NCI-H146 (cell line): ENCODE measurements around the gene ZDHHC13.
"Not testable (repeated sequence)": the region's sequence is repeated elsewhere in the genome, so short reads cannot be mapped to it uniquely, and the experiment has no call there.

ENCODE experiments used
- DNase-seq: peaks from one replicate; lab custom pipeline; 2025; lab: John Stamatoyannopoulos, UW

ZDHHC13 gene

DNA sequence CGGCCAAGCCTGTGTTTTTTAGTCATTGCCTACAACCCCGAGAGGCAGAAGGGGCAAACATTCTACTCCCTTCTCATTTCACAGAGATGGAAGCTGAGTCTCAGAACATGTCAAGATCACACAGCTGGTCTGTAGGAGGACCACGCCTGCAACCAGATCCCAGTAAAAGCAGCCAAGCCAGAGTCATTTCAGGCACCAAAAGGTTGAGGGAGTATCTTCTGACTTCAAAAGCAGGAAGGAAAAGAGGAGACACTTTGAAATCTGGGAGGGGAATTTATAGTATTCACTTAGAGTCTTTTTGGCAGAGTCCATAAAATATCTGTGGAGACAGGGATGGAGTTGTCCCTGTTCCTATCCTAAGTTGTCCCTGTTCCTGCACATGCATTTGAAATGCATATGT is 17.9 kb upstream of the ZDHHC13 start:
- DNase-seq: no peak

DNA sequence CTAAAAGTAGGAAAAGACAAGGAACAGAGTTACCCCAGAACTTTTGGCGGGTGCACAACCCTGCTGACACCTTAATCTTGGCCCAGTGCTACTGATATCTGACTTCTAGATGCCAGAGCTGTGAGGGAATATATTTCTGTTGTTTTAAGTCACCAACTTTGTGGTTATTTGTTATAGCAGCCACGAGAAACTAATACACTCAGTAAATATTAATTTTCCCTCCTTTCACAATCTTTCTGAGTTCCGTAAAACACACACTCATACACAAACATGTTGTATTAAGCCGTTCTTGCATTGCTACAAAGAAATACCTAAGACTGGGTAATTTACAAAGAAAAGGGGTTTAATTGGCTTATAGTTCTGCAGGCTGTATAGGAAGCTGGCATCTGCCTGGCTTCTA is 16.1 kb upstream of the ZDHHC13 start:
- DNase-seq: no peak

- peak; percentile 35 for DNase-seq
Observed at GRCh38 chr11:19101796-19102520, 15.0 kb upstream of the ZDHHC13 start.

DNA sequence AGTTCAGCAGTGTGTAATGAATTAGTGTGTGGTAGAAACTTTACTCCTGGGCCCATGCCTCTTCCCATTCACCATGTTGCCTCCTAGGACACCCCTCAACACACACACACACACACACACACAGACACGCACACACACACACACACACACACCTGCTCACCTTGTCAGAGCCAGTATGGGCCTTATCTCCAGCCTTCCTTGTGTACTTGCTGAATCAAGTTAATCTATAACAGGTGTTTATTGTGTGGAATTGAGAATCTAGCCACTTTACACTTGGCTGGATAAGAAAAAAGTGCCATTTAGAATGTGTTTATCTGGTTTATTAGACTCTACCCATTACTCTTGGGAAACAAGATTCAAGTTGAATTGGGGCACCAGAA is 14.5 kb upstream of the ZDHHC13 start:
- no peak for DNase-seq

- no peak for DNase-seq
Observed at GRCh38 chr11:19105011-19105410, 12.0 kb upstream of the ZDHHC13 start.

GRCh38 chr11:19107125-19107524 is 9.8 kb upstream of the ZDHHC13 start:
- no peak for DNase-seq

DNA sequence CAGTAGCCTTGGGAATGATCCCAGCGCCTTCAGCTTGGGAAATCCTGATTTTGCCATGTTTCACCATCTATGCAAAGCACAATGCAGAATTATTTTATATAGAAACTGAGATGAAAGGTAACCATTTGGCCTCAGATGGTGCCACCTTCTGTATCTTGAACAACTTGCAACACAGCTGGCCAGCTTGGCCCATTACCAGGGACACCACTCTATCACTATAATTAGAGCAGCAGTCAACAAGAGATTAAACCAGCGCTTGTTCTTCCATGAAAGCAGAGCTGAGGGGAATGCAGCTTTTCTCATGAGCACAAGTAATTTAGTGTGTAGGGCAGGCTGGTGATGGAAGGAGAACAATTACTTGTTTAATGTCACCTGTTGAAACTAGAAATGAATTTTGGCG is 6.7 kb upstream of the ZDHHC13 start:
- DNase-seq: peak; percentile 54

DNA sequence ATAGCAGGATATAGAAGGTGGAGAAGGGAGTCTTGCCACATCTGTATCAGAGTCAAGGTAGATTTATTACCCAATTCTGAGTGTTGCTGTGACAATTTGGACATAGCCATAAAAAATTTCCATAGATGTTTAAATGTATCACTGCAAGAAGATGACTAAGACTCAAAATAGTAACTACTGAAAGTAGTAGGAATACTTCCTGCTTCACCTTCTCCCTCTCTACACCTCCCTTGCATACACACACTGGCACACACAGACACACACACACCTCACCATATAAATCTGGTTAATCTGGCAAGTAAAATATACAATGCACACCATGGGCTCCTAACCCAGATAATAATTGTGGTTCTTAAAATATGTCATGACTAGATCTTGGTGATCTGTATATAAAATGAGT is 5.2 kb upstream of the ZDHHC13 start:
- no peak for DNase-seq

DNA sequence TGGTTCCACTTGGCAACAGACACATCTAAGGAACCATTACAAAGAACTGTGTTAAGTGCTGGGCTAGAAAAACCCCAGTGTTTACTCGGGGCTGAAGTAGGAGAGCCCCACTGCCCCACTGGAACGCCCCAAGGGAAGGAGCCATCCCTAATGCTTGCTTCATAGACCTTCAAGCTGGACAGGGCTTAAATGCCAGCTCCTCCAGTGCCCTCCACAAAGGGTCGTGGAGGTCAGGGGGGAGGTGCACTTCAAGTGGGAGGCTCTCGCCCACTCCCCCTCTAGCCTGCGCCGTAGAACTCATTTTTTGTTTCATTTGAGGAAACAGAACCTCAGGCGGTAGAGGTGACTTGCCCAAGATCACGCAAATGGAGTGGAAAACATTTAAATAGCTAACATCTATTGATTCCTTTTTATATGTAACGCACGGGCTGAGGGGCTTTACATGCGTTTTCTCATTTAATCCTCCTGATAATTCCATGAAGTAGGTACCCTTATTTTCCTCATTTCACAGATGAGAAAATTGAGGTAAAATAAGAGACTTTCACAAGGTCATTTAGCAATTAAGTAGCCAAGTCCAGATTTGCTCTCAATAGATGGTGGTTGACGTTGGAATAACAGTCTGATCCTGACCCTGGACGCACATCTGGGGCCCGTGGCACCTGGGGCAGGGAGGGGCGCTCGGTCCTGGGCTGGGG is 545 bp upstream of the ZDHHC13 start:
- DNase-seq: peak; percentile 14

DNA sequence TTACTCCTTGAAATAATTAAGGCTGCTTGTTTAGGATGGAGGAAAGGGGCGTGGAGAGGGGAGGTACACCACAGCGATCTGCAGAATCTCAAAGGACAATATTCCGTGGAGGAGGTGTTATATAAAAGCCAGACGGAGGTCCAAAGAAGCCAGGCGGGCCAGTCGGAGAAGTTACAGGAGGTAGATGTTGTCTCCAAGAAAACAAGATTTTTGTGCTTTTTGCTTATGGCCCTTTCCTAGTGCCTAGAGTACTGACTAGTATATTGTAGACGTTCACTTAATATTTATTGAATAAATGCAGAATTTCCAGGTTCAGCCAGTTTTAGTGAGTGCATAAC is 761 bp downstream of the ZDHHC13 start:
- no peak for DNase-seq

- DNase-seq: no peak
Observed at GRCh38 chr11:19121646-19122045, 4.7 kb downstream of the ZDHHC13 start.

GRCh38 chr11:19122960-19123615 is 6.1 kb downstream of the ZDHHC13 start:
- DNase-seq: no peak

DNA sequence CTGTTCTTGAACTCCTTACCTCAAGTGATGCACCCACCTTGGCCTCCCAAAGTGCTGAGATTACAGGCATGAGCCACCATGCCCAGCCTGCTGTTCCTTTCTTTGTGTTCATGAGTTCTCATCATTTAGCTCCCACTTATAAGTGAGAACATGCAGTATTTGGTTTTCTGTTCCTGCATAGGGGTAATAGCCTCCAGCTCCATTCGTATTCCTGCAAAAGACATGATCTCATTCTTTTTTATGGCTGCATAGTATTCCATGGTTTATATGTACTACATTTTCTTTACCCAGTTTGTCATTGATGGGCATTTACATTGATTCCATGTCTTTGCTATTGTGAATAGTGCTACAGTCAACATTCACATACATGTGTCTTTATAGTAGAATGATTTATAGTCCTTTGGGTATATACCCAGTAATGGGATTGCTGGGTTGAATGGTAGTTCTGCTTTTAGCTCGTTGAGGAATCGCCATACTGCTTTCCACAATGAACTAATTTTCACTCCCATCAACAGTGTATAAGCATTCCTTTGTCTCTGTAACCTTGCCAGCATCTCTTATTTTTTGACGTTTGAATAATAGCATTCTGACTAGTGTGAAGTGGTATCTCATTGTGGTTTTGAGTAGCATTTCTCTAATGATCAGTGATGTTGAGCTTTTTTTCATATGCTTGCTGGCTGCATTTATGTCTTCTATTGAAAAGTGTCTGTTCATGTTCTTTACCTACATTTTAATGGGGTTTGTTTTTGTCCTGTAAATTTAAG is 9.8 kb downstream of the ZDHHC13 start:
- DNase-seq: not testable (repeated sequence)

DNA sequence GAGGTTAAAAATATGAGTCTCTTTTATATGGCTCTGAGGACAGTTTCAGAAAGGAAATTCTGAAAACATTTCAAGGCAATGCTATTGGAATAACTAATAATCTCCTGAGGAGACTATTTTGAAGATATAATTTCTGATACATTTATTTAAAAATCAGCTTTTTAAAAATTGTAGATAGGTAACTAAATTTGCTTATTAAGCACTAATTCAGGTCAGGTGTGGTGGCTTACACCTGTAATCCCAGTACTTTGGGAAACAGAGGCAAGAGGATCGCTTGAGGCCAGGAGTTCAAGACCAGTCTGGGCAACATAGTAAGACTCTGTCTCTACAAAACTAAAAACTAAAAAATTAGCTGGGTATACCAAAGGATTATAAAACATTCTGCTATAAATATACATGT is 17.0 kb downstream of the ZDHHC13 start:
- DNase-seq: no peak

GRCh38 chr11:19136884-19137283 is 19.9 kb downstream of the ZDHHC13 start:
- DNase-seq: not testable (repeated sequence)

- no peak for DNase-seq
Observed at GRCh38 chr11:19145319-19145718, 28.4 kb downstream of the ZDHHC13 start.

- DNase-seq: no peak
Observed at GRCh38 chr11:19156892-19157291, 39.9 kb downstream of the ZDHHC13 start.

DNA sequence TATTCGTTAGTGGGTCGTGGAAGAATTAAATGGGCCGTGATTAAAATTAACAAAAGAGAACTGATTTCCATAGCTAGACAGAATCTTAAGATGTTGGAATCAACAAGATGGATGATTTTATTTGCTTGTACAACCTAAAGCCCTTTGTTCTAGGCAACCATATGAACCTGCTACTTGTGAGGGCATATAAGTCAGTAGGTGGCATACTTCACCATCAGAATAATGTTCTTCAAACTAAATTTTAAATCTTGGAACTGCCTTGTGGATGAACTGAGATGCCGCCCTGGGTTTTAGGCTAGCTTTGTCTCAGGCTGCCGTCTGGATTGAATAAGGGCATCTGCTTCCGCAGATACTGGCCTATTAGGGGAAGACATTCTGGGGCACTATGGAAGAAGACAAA is 43.9 kb downstream of the ZDHHC13 start:
- DNase-seq: no peak

DNA sequence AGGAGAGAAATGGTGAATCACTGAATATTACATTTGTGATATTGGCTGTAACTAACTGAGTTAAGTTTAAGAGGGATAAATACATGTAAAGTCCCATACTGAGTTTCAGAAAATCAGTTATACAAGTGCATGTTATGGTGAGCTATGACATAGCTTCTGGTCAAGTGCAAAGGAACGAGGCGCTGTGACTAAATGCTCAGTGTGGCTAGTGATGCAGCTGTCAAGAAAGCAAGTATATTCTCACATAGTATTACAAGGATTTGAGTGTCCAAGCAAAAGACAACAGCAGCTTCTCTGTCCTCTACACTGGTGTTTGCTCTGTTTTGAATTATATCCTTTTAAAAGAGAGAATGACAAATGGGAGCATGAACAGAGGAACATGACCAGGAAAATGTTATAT is 44.7 kb downstream of the ZDHHC13 start:
- no peak for DNase-seq

GRCh38 chr11:19162951-19163505 is 46.1 kb downstream of the ZDHHC13 start:
- DNase-seq: no peak

GRCh38 chr11:19163617-19164016 is 46.6 kb downstream of the ZDHHC13 start:
- no peak for DNase-seq

DNA sequence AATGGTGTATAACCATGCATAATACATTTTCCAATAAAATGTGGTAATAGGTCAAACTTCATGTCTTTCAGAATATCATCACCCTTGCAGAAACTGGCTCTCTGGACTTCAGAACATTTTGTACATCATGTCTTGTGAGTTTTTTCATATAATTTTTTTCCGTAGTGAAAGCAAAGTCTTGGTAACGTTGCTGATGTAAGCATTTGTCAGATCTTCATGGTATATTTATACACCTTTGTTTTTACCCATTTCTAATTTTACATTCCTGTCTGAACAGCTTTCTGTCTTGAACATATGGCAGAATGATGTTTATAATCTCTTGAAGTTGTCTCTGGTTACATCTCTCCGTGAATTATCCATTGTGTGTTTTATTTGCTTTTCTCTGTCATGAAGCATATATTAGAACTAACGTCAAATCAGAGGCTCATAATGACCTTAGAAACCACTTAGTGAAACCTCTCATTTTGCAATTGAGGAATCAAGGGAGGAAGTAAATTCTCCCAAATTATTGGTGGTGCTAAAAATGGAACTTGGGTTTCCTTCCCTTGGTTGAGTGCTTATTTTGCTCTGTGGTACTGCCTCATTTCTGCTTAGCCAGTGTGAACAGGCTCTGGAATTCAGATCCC is 47.4 kb downstream of the ZDHHC13 start:
- peak; percentile 61 for DNase-seq
